Heart right ventricle (tissue), 16 donors: ENCODE measurements around the gene IL1RL2. TPM values are rescaled to one million over a fixed set of nuclear protein-coding genes. Genes with fewer than 3 reads are reported as not detected.

ENCODE experiments used
- ATAC-seq, 8 donors: fragments of 200-7000 bp; cut with Tn5 transposase; one replicate each; pipeline ENCODE4 v1.9.1; 2020; ENCODE audit warnings: mild to moderate bottlenecking in 8 of 8, moderate library complexity in 8 of 8, moderate number of reproducible peaks in 1 of 8
- DNase-seq, 2 donors: peaks; one replicate each; pipeline ENCODE4 v3.0.0-alpha.2; 2020
- H3K27ac ChIP-seq, 10 donors: fragments of 200-600 bp; sonication (generic) in 2 of 10; one replicate each; pipeline versions ENCODE4 v1.5.0 to v1.8.0; 2020 to 2022; ENCODE audit warnings: mild to moderate bottlenecking in 3 of 10
- H3K27me3 ChIP-seq, 7 donors: fragments of 200-600 bp; one replicate each; pipeline ENCODE4 v1.8.0; 2021 to 2022; ENCODE audit warnings: mild to moderate bottlenecking in 2 of 7
- H3K36me3 ChIP-seq, 9 donors: fragments of 200-600 bp; sonication (generic) in 1 of 9; one replicate each; pipeline versions ENCODE4 v1.5.0 to v1.8.0; 2020 to 2022; ENCODE audit warnings: mild to moderate bottlenecking in 2 of 9
- H3K4me1 ChIP-seq, 9 donors: fragments of 200-600 bp; sonication (generic) in 1 of 9; one replicate each; pipeline versions ENCODE4 v1.5.0 to v1.8.0; 2020 to 2022; ENCODE audit warnings: mild to moderate bottlenecking in 4 of 9
- H3K4me3 ChIP-seq, 10 donors: fragments of 200-600 bp; sonication (generic) in 2 of 10; one replicate each; pipeline versions ENCODE4 v1.5.0 to v1.8.0; 2020 to 2022; ENCODE audit warnings: mild to moderate bottlenecking in 7 of 10, moderate library complexity in 2 of 10
- H3K9me3 ChIP-seq, 11 donors: fragments of 200-600 bp in 10 of 11; sonication (generic) in 2 of 11; one replicate each; pipeline versions ENCODE4 v1.5.0 to v1.8.0; 2013 to 2022; ENCODE audit warnings: mild to moderate bottlenecking in 2 of 11, control low read depth in 1 of 11, moderate library complexity in 1 of 11
- WGBS, 2 donors: extraction: QIAGEN DNeasy Blood & Tissue Kit; methylation state at CpG; one replicate each; pipeline ENCODE4 v1.1.7; 2013; ENCODE audit warnings: inconsistent platforms in 1 of 2; 5-methylcytosine and 5-hydroxymethylcytosine counted together
- intact Hi-C, 10 donors: fragments of 100-400 bp; cut with DNase I; formaldehyde crosslinking; loops; one replicate each; pipeline versions ENCODE4 v1.11.1 to v1.14.2; 2022
- polyA plus RNA-seq, 2 donors: library from polyadenylated mRNA; stranded (reverse); fragments of 200-250 nt; gene quantifications; one replicate each; pipeline ENCODE4 v1.2.3, GENCODE V29; 2013
- total RNA-seq, 10 donors: library from RNA; stranded (reverse); fragmentation: NEBNext Ultra II Directional in 3 of 10; extraction: Animal tissue kit (Norgen Biotek cat#: 25700) in 3 of 10; gene quantifications; one replicate each; pipeline versions ENCODE4 v1.2.1 to v1.2.4, GENCODE V29; 2021 to 2023
- TF ChIP-seq, protein P1 (sequence below), 9 donors: fragments of 200-600 bp; sonication (generic) in 2 of 9; IDR thresholded peaks; one replicate each; pipeline versions ENCODE4 v1.5.0 to v1.8.0; 2021 to 2022; ENCODE audit warnings: antibody characterized with exemption in 9 of 9, mild to moderate bottlenecking in 5 of 9, moderate library complexity in 1 of 9
- donor health status: Arrhythmogenic right ventricular cardiomyopathy.
- donor health status: ischemic (EF 13 %, LVEDD 7.1; RV severe dilation, severe dysfunction).
- donor health status: healthy with polysubstance abuse.
- donor health status: DM: no; HTN: yes; CAD: no.
- donor health status: DM: no; HTN: no; CAD: no.
- donor health status: ischemic (EF 25% LVEDD 6.9; RV normal size, moderate dysfunction).
- donor health status: ischemic (EF 25% LVEDD 5.7; RV mildly dilated, moderate dysfunction).
- donor health status: healthy.
- donor health status: DM: yes; HTN: yes; CAD: no.
- donor health status: Ischemic cardiomyopathy.
- donor health status: ischemic (EF 35%, LVEDD 5.7; RV mildly dilated, moderate dysfunction).
- donor health status: nonischemic (EF 11% LVEDD 7.7; RV severe dilation, severe dysfunction).
- donor health status: DM: yes; HTN: yes; CAD: no.
- donor health status: PGD.
- donor health status: ischemic (EF 29% LVEDD 5.4; RV normal size, mild dysfunction).
- donor health status: nonischemic (EF 23%, LVEDD 6.1; RV moderate dilation, normal function).

Gene IL1RL2
- total and polyA plus RNA-seq, 12 donors, result 0.11 to 0.92 (median 0.29) TPM; not detected in 5

DNA sequence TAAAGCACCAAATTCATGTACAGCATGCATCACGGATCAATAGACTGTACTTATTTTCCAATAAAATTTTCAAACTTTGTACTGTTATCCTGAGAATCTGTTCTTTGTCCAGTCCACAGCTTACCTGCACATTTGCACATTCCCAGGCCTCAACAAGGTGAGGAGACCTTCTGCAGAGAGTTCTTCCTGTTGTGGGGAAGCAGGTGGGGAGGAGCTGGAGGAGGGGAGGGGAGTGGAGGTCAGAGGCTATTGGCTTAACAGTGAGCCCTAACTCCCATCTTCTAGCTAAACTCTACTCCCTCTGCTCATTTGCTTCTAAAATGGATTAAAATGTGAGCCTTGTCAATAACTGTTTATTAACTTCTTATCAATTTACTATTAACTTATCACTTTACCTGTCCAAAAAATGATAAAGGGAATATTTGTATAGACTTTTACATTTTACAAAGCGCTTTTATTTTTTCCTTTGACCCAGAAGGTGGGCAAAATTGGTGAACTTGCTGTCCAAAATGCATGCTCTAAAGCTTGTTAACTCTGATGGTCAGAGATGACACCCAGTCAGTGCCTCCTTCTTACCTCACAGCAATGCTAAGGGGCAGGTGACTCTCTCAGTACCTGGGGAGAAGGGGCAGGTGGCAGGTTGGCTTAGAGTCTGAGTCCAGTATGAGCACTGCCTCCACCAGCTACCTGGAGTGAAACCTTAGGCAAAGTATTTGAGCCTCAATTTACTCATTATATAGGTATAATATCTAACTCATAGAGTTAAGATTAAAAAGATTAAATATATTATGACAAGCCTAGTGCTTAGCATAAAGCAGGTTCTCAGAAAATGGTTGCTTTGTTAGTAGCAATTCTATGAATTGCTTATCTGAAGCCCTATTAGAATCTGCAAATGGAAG, 6.8 kb upstream of the IL1RL2 start:
- peaks cover 0 to 50% (median 10%) of the 10 kb centered on the region in 9 donors for H3K36me3 ChIP-seq
- H3K27ac ChIP-seq, result no peak overlapping the region
- H3K4me1 ChIP-seq, result peaks cover 0 to 28% (median 4%) of the 10 kb centered on the region in 9 donors
- DNase-seq (no peak), ATAC-seq (no peak)
- no peaks in the 10 kb centered on the region for H3K9me3 ChIP-seq
- 94 to 100% methylated on average over 2 of the region's 2 CpGs for WGBS, 2 donors
- TF ChIP-seq, protein P1, sequence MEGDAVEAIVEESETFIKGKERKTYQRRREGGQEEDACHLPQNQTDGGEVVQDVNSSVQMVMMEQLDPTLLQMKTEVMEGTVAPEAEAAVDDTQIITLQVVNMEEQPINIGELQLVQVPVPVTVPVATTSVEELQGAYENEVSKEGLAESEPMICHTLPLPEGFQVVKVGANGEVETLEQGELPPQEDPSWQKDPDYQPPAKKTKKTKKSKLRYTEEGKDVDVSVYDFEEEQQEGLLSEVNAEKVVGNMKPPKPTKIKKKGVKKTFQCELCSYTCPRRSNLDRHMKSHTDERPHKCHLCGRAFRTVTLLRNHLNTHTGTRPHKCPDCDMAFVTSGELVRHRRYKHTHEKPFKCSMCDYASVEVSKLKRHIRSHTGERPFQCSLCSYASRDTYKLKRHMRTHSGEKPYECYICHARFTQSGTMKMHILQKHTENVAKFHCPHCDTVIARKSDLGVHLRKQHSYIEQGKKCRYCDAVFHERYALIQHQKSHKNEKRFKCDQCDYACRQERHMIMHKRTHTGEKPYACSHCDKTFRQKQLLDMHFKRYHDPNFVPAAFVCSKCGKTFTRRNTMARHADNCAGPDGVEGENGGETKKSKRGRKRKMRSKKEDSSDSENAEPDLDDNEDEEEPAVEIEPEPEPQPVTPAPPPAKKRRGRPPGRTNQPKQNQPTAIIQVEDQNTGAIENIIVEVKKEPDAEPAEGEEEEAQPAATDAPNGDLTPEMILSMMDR (IDR thresholded peaks at IDR 0.05), result no peak
- intact Hi-C loops, result loop anchor here in 2 of 10 donors (10.0 kb wide), 1 partner anchor 55 kb away; no protein-coding TSS in a partner anchor
- H3K4me3 ChIP-seq, result no peak overlapping the region
- peaks cover 0 to 10% (median 0%) of the 10 kb centered on the region in 7 donors for H3K27me3 ChIP-seq

DNA sequence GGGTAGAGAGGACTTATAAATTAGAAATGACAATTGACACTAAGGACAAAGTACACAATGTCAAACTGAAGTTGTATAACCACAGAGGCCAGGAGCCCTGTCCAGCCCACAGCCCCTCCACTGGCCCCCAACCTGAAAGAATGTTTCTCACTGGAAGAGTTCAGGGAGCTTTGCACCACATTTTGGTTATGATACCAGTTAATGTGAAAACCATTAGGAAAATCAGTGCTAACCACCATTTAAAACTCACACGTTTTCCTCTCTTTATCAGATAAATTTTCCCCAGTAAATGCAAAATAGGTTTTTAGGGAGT, 6.2 kb upstream of the IL1RL2 start:
- peaks cover 0 to 10% (median 0%) of the 10 kb centered on the region in 7 donors for H3K27me3 ChIP-seq
- 50 to 64% methylated on average over 1 of the region's 1 CpG for WGBS, 2 donors
- no peak for ATAC-seq
- H3K4me3 ChIP-seq, result no peak overlapping the region
- intact Hi-C loops, result loop anchor here in 1 of 10 donors (10.0 kb wide), 1 partner anchor 54 kb away; no protein-coding TSS in a partner anchor
- TF ChIP-seq, protein P1 (IDR thresholded peaks at IDR 0.05), result no peak
- H3K9me3 ChIP-seq, result no peaks in the 10 kb centered on the region
- no peak for DNase-seq
- peaks cover 0 to 44% (median 10%) of the 10 kb centered on the region in 9 donors for H3K36me3 ChIP-seq
- no peak overlapping the region for H3K27ac ChIP-seq
- peaks cover 0 to 34% (median 4%) of the 10 kb centered on the region in 9 donors for H3K4me1 ChIP-seq

DNA sequence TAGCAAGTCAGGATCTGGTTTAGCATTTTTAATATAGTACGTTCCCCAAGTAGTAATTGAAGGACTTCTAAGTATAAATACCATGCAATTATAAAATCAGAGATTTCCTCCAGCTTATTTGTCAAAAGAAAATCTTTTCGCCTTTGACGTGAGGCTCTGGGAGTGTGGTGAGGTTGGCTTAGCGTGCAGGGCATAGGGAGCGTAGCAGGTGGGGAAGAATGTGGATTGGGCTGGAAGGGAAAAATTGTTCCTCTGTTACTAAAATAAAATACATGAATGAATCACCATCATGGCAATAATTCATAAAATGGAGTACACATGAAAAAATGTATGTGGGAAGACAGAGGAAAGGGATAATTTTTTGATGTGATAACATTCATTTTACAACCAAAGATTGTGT, 5.4 kb upstream of the IL1RL2 start:
- Histone ChIP-seq H3K27me3 (peaks cover 0 to 10% (median 0%) of the 10 kb centered on the region in 7 donors), H3K4me1 (peaks cover 0 to 39% (median 4%) of the 10 kb centered on the region in 9 donors), H3K4me3 (no peak overlapping the region), H3K36me3 (peaks cover 0 to 37% (median 9%) of the 10 kb centered on the region in 9 donors), H3K9me3 (no peaks in the 10 kb centered on the region), H3K27ac (no peak overlapping the region)
- TF ChIP-seq, protein P1 (IDR thresholded peaks at IDR 0.05), result no peak
- intact Hi-C loops, result loop anchor here in 1 of 10 donors (10.0 kb wide), 1 partner anchor 53 kb away; no protein-coding TSS in a partner anchor
- ATAC-seq (no peak), DNase-seq (no peak)
- WGBS, 2 donors, result 89 to 90% methylated on average over 5 of the region's 5 CpGs

DNA sequence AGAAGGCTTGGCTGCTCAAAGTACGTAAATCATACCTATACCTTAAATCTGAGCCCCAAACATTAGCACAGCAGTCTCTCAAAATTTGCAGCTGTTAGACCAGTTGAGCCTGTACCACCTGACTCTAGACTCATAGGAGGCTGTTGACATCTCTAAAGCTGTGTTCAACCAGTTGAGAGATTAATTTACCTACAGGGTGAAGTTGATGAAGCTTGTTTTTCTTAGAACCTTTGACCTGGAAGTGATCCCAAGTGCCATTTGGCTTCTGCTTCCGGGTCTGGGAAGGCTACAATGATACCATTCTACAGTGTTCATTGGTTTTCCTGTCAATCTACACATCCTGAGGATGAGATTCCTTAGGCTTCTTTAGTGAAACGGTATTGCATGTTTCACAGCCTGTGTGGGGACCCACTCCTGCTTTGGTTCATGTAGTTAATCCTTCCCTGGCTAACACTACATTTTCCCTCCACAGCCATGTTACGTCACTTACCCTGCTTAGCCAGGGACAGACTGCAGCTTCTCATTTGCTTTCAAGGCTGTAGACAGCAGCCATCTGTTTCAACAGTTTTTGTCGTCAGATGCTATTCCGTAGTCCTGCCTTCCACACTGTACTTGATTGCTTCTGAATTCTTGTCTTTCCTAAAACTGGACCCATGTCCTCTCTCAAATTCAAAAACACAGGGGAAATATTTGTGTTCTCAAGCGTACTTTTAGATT, 4.7 kb upstream of the IL1RL2 start:
- TF ChIP-seq, protein P1 (IDR thresholded peaks at IDR 0.05), result no peak
- no peak overlapping the region for H3K4me3 ChIP-seq
- ATAC-seq (peak; percentile 52 to 87 (median 68)), DNase-seq (peak in 1 of 2 donors; percentile 44)
- peaks cover 2 to 42% (median 8%) of the 10 kb centered on the region in 9 donors for H3K4me1 ChIP-seq
- peaks cover 0 to 30% (median 5%) of the 10 kb centered on the region in 9 donors for H3K36me3 ChIP-seq
- intact Hi-C loops, result loop anchor here in 1 of 10 donors (10.0 kb wide), 1 partner anchor 53 kb away; no protein-coding TSS in a partner anchor
- WGBS, 2 donors, result 64 to 67% methylated on average over 7 of the region's 7 CpGs
- H3K27me3 ChIP-seq, result peaks cover 0 to 14% (median 3%) of the 10 kb centered on the region in 7 donors
- peak overlapping the region in 2 of 10 donors; percentile 9 to 21 for H3K27ac ChIP-seq
- no peaks in the 10 kb centered on the region for H3K9me3 ChIP-seq
